Brain microvascular endothelial cell (primary cell): Measurements from ENCODE around the gene PIP4K2C.

Experiments used
- DNase-seq: peaks from one replicate; pipeline ENCODE4 v3.0.0-alpha.2; 2020
- H3K27ac ChIP-seq: fragments of 250-450 bp; sonication (Bioruptor Pico); 2 replicates; pipeline ENCODE4 v1.5.1; 2020; ENCODE audit warnings: mild to moderate bottlenecking, moderate library complexity
- H3K27me3 ChIP-seq: fragments of 250-450 bp; sonication (Bioruptor Pico); replicated peaks from 2 replicates; pipeline ENCODE4 v1.5.1; 2020; ENCODE audit warnings: mild to moderate bottlenecking
- H3K36me3 ChIP-seq: fragments of 250-450 bp; sonication (Bioruptor Pico); replicated peaks from 2 replicates; pipeline ENCODE4 v1.5.1; 2020; ENCODE audit warnings: mild to moderate bottlenecking
- H3K4me3 ChIP-seq: 2 replicates; pipeline ENCODE4 v1.5.1; 2011; ENCODE audit warnings: low read depth, mild to moderate bottlenecking, control low read depth, low read length, moderate library complexity
- CTCF ChIP-seq: IDR thresholded peaks from 2 replicates; pipeline ENCODE4 v1.5.1; 2011; ENCODE audit warnings: low read depth, mild to moderate bottlenecking, moderate library complexity, low read length, control low read depth, inconsistent platforms; ENCODE audit errors: missing control alignments
- in situ Hi-C: cut with HindIII; loops from 2 replicates; pipeline ENCODE4 v1.10.0; 2017; ENCODE audit warnings: low sequenced_read_pairs, low pct_ligation_motif_present

PIP4K2C gene

GRCh38 chr12:57547288-57548012 lies 43.5 kb upstream of the PIP4K2C start:
- no peak overlapping the region for H3K27ac ChIP-seq
- no peak for TF ChIP-seq CTCF
- peaks cover 5% of the 10 kb centered on the region for H3K36me3 ChIP-seq
- in situ Hi-C loops, result no loop called here
- peak overlapping the region; percentile 86 for H3K4me3 ChIP-seq
- no peak for DNase-seq
- peaks cover 7% of the 10 kb centered on the region for H3K27me3 ChIP-seq

- no peak overlapping the region for H3K27ac ChIP-seq
- TF ChIP-seq CTCF, result no peak
- no peaks in the 10 kb centered on the region for H3K36me3 ChIP-seq
- H3K27me3 ChIP-seq, result peaks cover 7% of the 10 kb centered on the region
- DNase-seq, result no peak
- in situ Hi-C loops, result no loop called here
- H3K4me3 ChIP-seq, result no peak overlapping the region
Observed at GRCh38 chr12:57548013-57548315, 43.0 kb upstream of the PIP4K2C start.

GRCh38 chr12:57548488-57548887 lies 42.5 kb upstream of the PIP4K2C start:
- in situ Hi-C loops, result no loop called here
- H3K27me3 ChIP-seq, result peaks cover 9% of the 10 kb centered on the region
- TF ChIP-seq CTCF, result no peak

GRCh38 chr12:57549203-57549908 lies 41.6 kb upstream of the PIP4K2C start:
- DNase-seq, result no peak
- no peak overlapping the region for H3K27ac ChIP-seq
- in situ Hi-C loops, result no loop called here
- TF ChIP-seq CTCF, result no peak
- H3K27me3 ChIP-seq, result peaks cover 9% of the 10 kb centered on the region
- H3K4me3 ChIP-seq, result peak overlapping the region; percentile 59
- no peaks in the 10 kb centered on the region for H3K36me3 ChIP-seq

More at GRCh38 chr12:57548488-57548887, 42.5 kb upstream of the PIP4K2C start:
- DNase-seq, result no peak
- H3K27ac ChIP-seq, result no peak overlapping the region
- H3K4me3 ChIP-seq, result no peak overlapping the region
- no peaks in the 10 kb centered on the region for H3K36me3 ChIP-seq

- Histone ChIP-seq H3K27me3 (peaks cover 9% of the 10 kb centered on the region), H3K27ac (no peak within 1 kb of the TSS)
Observed at GRCh38 chr12:57549909-57550640, 40.9 kb upstream of the PIP4K2C start, which contains the start of gene KIF5A. TSS of gene KIF5A (plus strand) at chr12:57550044. CDS start at chr12:57550272, 228 bp downstream.

More at GRCh38 chr12:57549909-57550640, 40.9 kb upstream of the PIP4K2C start, which contains the start of gene KIF5A:
- TF ChIP-seq CTCF, result no peak
- in situ Hi-C loops, result no loop called here
- Histone ChIP-seq H3K4me3 (peak within 1 kb of the TSS; percentile 59), H3K36me3 (no peaks in the 10 kb centered on the region)
- no peak for DNase-seq
